Choroid plexus epithelial cell (primary cell): Measurements from ENCODE around the gene PPL.
"Not testable (repeated sequence)": the region's sequence is repeated elsewhere in the genome, so short reads cannot be mapped to it uniquely, and the experiment has no call there.

ENCODE experiments used
- DNase-seq: peaks from one replicate; pipeline ENCODE4 v3.0.0-alpha.2; 2010; ENCODE audit warnings: low read depth
- H3K4me3 ChIP-seq: 2 replicates; pipeline ENCODE4 v1.5.1; 2011; ENCODE audit warnings: low read depth, mild to moderate bottlenecking, control low read depth, low read length, moderate library complexity
- TF ChIP-seq, protein P1 (sequence below): conservative IDR thresholded peaks from 2 replicates; pipeline ENCODE4 v1.5.1; 2011; ENCODE audit warnings: low read depth, mild to moderate bottlenecking, control low read depth, inconsistent platforms, low read length, moderate library complexity

Gene PPL

DNA sequence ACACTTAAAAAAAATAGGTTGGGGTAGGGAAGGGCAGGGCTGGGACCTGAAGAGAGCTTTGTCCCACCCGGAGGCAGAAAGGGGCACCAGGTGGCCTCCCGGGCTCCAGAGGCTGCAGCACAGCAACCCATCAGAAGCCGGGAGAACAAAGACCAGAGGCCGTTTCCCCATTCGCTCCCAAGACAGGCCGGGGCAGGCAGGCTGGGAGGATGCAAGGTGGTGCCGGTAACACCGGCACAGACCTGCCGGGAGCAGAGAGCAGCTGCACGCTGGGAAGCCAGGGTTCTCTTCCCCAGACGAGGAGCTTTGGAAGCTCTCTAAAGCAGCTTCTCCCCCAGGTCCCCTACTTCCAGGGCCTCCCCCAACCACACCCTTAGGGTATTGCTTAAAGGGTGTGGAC lies 5.6 kb downstream of the PPL start:
- TF ChIP-seq, protein P1, sequence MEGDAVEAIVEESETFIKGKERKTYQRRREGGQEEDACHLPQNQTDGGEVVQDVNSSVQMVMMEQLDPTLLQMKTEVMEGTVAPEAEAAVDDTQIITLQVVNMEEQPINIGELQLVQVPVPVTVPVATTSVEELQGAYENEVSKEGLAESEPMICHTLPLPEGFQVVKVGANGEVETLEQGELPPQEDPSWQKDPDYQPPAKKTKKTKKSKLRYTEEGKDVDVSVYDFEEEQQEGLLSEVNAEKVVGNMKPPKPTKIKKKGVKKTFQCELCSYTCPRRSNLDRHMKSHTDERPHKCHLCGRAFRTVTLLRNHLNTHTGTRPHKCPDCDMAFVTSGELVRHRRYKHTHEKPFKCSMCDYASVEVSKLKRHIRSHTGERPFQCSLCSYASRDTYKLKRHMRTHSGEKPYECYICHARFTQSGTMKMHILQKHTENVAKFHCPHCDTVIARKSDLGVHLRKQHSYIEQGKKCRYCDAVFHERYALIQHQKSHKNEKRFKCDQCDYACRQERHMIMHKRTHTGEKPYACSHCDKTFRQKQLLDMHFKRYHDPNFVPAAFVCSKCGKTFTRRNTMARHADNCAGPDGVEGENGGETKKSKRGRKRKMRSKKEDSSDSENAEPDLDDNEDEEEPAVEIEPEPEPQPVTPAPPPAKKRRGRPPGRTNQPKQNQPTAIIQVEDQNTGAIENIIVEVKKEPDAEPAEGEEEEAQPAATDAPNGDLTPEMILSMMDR, result no peak
- no peak overlapping the region for H3K4me3 ChIP-seq

DNA sequence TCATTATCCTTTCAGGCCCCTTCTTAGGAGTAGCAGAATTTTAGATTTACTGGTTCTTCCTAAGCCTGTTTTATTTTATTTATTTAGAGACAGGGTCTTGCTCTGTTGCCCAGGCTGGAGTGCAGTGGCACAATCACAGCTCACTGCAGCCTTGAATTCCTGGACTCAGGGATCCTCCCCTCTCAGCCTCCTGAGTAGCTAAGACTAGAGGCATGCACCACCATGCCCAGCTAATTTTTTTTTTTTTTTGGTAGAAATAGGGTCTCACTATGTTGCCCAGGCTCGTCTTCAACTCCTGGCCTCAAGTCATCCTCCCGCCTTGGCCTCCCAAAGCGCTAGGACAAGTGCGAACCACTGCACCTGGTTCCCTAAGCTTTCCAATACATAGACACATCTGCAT lies 7.3 kb downstream of the PPL start:
- DNase-seq, H3K4me3 ChIP-seq: not testable (repeated sequence)

More for the DNA sequence above, 5.6 kb downstream of the PPL start:
- no peak for DNase-seq

DNA sequence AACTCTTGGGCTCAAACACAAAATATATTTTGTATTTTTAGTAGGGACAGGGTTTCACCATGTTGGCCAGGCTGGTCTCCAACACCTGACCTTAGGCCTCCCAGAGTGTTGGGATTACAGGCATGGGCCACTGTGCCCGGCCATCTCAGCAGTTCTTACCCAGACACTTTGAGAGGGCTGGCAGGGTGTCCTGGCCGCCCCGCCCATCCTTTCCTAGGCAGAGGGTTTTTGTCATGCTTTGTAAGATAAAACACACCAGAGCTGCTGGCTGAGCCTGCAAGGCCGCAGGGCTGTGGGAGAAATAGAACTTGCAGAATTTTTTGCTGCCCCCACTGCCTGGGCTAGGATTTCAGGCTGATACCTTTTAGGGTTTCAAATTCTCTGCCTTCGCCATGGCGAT lies 8.7 kb downstream of the PPL start:
- H3K4me3 ChIP-seq, result no peak overlapping the region
- no peak for DNase-seq
- TF ChIP-seq, protein P1, result no peak

DNA sequence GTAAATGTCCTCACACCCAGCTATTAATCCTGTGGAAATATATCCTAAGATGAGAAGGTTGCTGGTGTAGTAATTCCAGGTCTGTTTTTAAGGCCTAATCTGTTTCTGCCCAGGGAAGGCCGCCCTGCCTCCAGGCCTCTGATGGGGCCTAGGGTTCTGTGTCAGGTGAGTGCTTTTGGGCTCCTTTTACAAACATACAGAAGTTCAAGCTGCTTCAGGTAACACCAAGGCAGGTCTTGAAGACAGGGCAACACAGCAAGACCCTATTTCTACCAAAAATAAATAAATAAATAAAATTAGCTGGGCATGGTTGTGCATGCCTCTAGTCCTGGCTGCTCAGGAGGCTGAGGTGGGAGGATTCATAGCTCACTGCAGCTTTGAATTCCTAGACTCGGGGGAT lies 9.3 kb downstream of the PPL start:
- TF ChIP-seq, protein P1, result no peak
- DNase-seq, result no peak
- no peak overlapping the region for H3K4me3 ChIP-seq

DNA sequence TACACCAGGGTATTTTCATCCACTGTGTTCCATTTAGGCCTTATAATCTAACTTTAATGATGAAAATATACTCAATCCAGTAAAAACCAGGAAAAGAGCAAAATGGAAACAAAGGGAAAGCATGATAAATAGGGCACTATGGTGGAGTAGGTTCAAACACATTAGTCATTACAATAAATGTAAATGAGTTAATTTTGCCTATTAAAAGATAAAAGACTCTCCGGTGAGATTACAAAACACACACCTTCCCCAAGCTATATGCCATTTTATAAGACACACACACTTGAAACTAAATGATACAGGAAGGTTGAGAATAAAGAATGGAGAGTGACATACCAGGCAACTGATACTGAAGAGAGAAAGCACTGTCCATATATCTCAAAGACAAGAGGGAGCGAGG lies 10.0 kb downstream of the PPL start:
- no peak for DNase-seq
- TF ChIP-seq, protein P1, result no peak
- no peak overlapping the region for H3K4me3 ChIP-seq

DNA sequence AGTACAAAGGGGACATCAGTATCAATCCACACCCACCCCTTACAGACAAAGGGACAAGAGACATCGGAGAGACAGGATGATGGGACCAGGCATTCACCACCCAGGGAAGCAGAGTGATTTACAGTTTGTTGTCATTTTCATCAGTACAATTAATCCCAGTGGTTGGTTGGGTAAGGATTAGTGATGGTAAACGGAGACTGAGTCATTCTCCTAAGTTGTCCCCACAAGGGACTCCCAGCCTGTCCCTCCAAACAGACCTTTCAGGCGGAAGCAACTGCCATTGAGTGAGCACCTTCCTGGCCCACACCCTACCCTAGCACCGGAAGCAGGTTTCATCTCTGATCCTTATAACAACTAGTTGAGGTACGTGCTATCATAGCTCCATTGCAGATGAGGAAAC lies 11.2 kb downstream of the PPL start:
- DNase-seq, result no peak
- no peak overlapping the region for H3K4me3 ChIP-seq
- TF ChIP-seq, protein P1, result no peak

DNA sequence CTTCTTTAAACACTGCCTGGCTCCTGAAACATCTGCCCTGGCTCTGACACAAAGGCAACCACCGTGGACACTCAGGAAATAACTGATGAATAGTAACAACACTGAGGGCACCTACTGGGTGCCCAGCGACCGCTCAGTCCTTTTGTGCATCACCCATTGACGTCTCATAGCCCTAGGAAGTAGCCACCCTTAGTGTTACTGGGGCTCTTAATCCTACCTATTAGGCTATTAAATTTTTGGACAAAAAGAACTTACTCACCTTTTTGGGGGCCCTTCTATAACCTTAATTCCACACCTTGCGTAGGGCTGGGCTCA lies 11.7 kb downstream of the PPL start:
- DNase-seq, result no peak
- TF ChIP-seq, protein P1, result no peak
- no peak overlapping the region for H3K4me3 ChIP-seq
